Psoas muscle (tissue), 8 donors: ENCODE results near the gene DIP2B. TPM values are rescaled to one million over a fixed set of nuclear protein-coding genes. Genes with fewer than 3 reads are reported as not detected.

Experiments
- ATAC-seq, 4 donors: fragments of 200-7000 bp; cut with Tn5 transposase; one replicate each; pipeline ENCODE4 v1.9.1; 2020; ENCODE audit warnings: moderate library complexity in 3 of 4, mild to moderate bottlenecking in 2 of 4
- DNase-seq, 2 donors: peaks; one replicate each; pipeline ENCODE4 v3.0.0-alpha.2; 2020
- H3K27ac ChIP-seq: fragments of 200-600 bp; one replicate; pipeline ENCODE4 v1.8.0; 2022
- H3K27me3 ChIP-seq, 3 donors: fragments of 200-600 bp in 1 of 3; one replicate each; pipeline versions ENCODE4 v1.6.1 to v1.8.0; 2013 to 2022; ENCODE audit warnings: low read length in 2 of 3, mild to moderate bottlenecking in 2 of 3, moderate library complexity in 1 of 3; ENCODE audit not compliant: insufficient read depth in 3 of 3
- H3K36me3 ChIP-seq, 2 donors: fragments of 200-600 bp in 1 of 2; one replicate each; pipeline versions ENCODE4 v1.6.1 to v1.8.0; 2013 to 2022; ENCODE audit warnings: low read depth in 1 of 2, mild to moderate bottlenecking in 1 of 2, moderate library complexity in 1 of 2; ENCODE audit not compliant: insufficient read depth in 1 of 2
- H3K4me1 ChIP-seq: fragments of 200-600 bp; one replicate; pipeline ENCODE4 v1.8.0; 2022
- H3K4me3 ChIP-seq: fragments of 200-600 bp; one replicate; pipeline ENCODE4 v1.8.0; 2022; ENCODE audit warnings: mild to moderate bottlenecking
- H3K9me3 ChIP-seq: fragments of 200-600 bp; one replicate; pipeline ENCODE4 v1.8.0; 2022
- CTCF ChIP-seq: fragments of 200-600 bp; IDR thresholded peaks from one replicate; pipeline ENCODE4 v1.8.0; 2022; ENCODE audit warnings: antibody characterized with exemption
- WGBS, 3 donors: extraction: QIAGEN DNeasy Blood & Tissue Kit; methylation state at CpG; one replicate each; pipeline versions ENCODE4 v1.1.6 to v1.1.7; 2013; 5-methylcytosine and 5-hydroxymethylcytosine counted together
- intact Hi-C, 2 donors: fragments of 100-400 bp; cut with DNase I; formaldehyde crosslinking; loops; one replicate each; pipeline versions ENCODE4 v1.11.0 to v1.14.2; 2022
- polyA plus RNA-seq, 3 donors: library from polyadenylated mRNA; stranded (reverse); fragments of 200-250 nt; gene quantifications; one replicate each; pipeline ENCODE4 v1.2.3, GENCODE V29; 2013
- total RNA-seq, 4 donors: library from RNA; stranded (reverse); fragmentation: NEBNext Ultra II Directional in 2 of 4; extraction: Animal tissue kit (Norgen Biotek cat#: 25700) in 2 of 4; gene quantifications; one replicate each; pipeline versions ENCODE4 v1.2.1 to v1.2.4, GENCODE V29; 2021 to 2023
- donor health status: healthy with polysubstance abuse.
- donor health status: DM: no; HTN: no; CAD: no; lungs with moderate emphysema.
- donor health status: Bipolar disorder and iron deficiency.
- donor health status: healthy.
- donor health status: DM: yes; HTN: yes; CAD: no.
- donor health status: DM: no; HTN: no; CAD: no.
- donor health status: DM: no; HTN: no; CAD: no.
- donor health status: DM: yes; HTN: yes; CAD: no.

The DIP2B gene
- total and polyA plus RNA-seq, 7 donors: 2.2 to 10.7 (median 8.6) TPM

GRCh38 chr12:50637870-50638481 is 133.2 kb downstream of the DIP2B start:
- H3K9me3 ChIP-seq: no peaks in the 10 kb centered on the region
- TF ChIP-seq CTCF: peak; percentile 68
- no peaks in the 10 kb centered on the region for H3K27me3 ChIP-seq
- H3K27ac ChIP-seq: no peak overlapping the region
- DNase-seq: no peak
- intact Hi-C loops: loop anchor here (1.0 to 2.0 kb wide), 2 partner anchors 133 to 134 kb away; partner anchors contain the start of gene DIP2B (in 2 of the 2)
- WGBS, 3 donors: 31 to 37% (median 36%) methylated on average over 4 of the region's 4 CpGs
- peak in 2 of 4 donors; percentile 55 to 77 for ATAC-seq
- peaks cover 20% of the 10 kb centered on the region for H3K4me1 ChIP-seq
- H3K4me3 ChIP-seq: no peak overlapping the region
- peaks cover 0 to 4% of the 10 kb centered on the region in 2 donors for H3K36me3 ChIP-seq

GRCh38 chr12:50638482-50638880 is 133.7 kb downstream of the DIP2B start:
- Histone ChIP-seq H3K36me3 (peaks cover 0 to 5% of the 10 kb centered on the region in 2 donors), H3K4me1 (peaks cover 20% of the 10 kb centered on the region), H3K4me3 (no peak overlapping the region), H3K27me3 (no peaks in the 10 kb centered on the region), H3K27ac (no peak overlapping the region), H3K9me3 (no peaks in the 10 kb centered on the region)
- DNase-seq (no peak), ATAC-seq (no peak)
- no peak for TF ChIP-seq CTCF
- intact Hi-C loops: loop anchor here (1.0 to 2.0 kb wide), 2 partner anchors 134 kb away; partner anchors contain the start of gene DIP2B (in 2 of the 2)

- ATAC-seq (no peak), DNase-seq (no peak)
- Histone ChIP-seq H3K4me3 (no peak overlapping the region), H3K27ac (no peak overlapping the region), H3K27me3 (no peaks in the 10 kb centered on the region), H3K9me3 (no peaks in the 10 kb centered on the region), H3K4me1 (peaks cover 20% of the 10 kb centered on the region), H3K36me3 (peaks cover 0 to 13% of the 10 kb centered on the region in 2 donors)
- WGBS, 3 donors: 70 to 79% (median 73%) methylated on average over 4 of the region's 4 CpGs
- TF ChIP-seq CTCF: no peak
- intact Hi-C loops: loop anchor here in 1 of 2 donors (2.0 kb wide), 1 partner anchor 135 kb away; the partner anchor contains the start of gene DIP2B
Observed at GRCh38 chr12:50639721-50640120, 134.9 kb downstream of the DIP2B start.

GRCh38 chr12:50640321-50640939 is 135.6 kb downstream of the DIP2B start:
- DNase-seq: no peak
- no peak for TF ChIP-seq CTCF
- no peaks in the 10 kb centered on the region for H3K27me3 ChIP-seq
- H3K4me3 ChIP-seq: no peak overlapping the region
- peak; percentile 36 to 62 (median 50) for ATAC-seq
- H3K27ac ChIP-seq: no peak overlapping the region
- H3K36me3 ChIP-seq: peaks cover 0 to 13% of the 10 kb centered on the region in 2 donors
- intact Hi-C loops: no loop called here
- no peaks in the 10 kb centered on the region for H3K9me3 ChIP-seq
- peaks cover 20% of the 10 kb centered on the region for H3K4me1 ChIP-seq
- 43 to 65% (median 44%) methylated on average over 7 of the region's 7 CpGs for WGBS, 3 donors
